ENCODE results near the gene OSBPL9.

DNA sequence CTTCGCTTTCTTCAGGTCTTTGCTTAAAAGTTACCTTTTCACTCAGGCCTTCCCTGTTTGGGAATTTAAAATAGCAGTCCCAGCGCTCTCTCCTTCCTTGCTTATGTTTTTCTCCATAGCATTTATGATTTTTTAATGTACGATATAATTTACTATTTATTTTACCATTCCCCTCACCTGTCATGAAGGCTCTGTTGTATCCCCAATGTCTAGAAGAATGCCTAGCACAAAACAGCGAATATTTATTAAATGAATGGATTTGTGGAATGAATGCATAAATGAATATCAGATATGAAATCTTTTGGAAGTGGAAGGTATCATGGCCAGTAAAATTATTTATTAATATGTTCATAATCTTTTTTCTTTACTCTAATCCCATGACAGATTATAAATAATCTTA lies 402 bp upstream of the OSBPL9 start:
- TF ChIP-seq, protein P1, sequence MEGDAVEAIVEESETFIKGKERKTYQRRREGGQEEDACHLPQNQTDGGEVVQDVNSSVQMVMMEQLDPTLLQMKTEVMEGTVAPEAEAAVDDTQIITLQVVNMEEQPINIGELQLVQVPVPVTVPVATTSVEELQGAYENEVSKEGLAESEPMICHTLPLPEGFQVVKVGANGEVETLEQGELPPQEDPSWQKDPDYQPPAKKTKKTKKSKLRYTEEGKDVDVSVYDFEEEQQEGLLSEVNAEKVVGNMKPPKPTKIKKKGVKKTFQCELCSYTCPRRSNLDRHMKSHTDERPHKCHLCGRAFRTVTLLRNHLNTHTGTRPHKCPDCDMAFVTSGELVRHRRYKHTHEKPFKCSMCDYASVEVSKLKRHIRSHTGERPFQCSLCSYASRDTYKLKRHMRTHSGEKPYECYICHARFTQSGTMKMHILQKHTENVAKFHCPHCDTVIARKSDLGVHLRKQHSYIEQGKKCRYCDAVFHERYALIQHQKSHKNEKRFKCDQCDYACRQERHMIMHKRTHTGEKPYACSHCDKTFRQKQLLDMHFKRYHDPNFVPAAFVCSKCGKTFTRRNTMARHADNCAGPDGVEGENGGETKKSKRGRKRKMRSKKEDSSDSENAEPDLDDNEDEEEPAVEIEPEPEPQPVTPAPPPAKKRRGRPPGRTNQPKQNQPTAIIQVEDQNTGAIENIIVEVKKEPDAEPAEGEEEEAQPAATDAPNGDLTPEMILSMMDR (IDR thresholded peaks at IDR 0.05), result no peak
- TF ChIP-seq POLR2A (IDR thresholded peaks at IDR 0.05) (no peak), POLR2AphosphoS5 (IDR thresholded peaks at IDR 0.05; ENCODE audit: insufficient read depth in 1 of 2, low read depth in 1 of 2) (no peak)
